ENCODE data around the gene PTER. TPM values are rescaled to one million over a fixed set of nuclear protein-coding genes. Genes with fewer than 3 reads are reported as not detected.

The PTER gene
- total RNA-seq, 2 experiments from 2014 or later, result 22.8 to 29.7 TPM

DNA sequence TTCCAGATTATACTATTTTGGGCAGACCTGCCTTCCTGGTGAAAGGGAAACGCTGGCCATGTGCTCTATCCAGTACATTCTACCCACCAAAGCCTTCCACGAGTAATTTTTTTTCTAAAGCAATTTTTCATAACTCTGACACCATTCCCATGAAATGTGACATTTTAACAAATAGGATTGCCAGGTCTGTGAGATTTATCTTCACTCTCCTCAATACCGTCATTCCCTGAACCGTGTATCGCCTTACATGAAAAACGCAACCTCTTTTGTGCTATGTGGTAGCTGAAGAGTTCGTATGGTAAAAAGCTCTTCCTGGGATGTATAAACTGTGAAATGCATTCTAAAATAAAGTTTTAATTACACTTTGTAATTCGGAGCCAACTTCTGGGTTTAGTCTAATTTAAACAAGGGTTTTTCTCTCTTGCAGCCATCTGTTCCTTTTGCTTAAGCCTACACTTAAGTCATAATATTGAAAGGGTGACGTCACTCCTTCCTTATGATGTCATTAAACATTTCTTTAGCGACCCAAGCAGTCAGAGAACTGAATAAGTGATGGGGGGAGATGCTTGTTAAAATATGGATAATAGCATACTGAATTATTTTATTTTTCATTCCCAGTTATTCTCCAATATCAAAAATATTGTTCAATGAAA, 57.2 kb downstream of the PTER start:
- Histone ChIP-seq H4K20me1 (ENCODE audit: insufficient read depth, low read length) (no peaks in the 10 kb centered on the region), H3K79me2 (ENCODE audit: insufficient read depth, low read depth, low read length) (no peaks in the 10 kb centered on the region), H3K4me1 (ENCODE audit: insufficient read depth, low read length, poor library complexity, severe bottlenecking) (no peaks in the 10 kb centered on the region), H2AFZ (ENCODE audit: low read length) (no peak overlapping the region), H3K9me3 (ENCODE audit: low read length) (no peaks in the 10 kb centered on the region), H3K4me2 (ENCODE audit: low read length) (no peak overlapping the region), H3K36me3 (ENCODE audit: insufficient read depth, low read length) (no peaks in the 10 kb centered on the region), H3K4me3 (ENCODE audit: low read depth, low read length, poor library complexity, severe bottlenecking) (no peak overlapping the region), H3K9me2 (ENCODE audit: insufficient read depth, low read length) (no peaks in the 10 kb centered on the region), H3K27ac (ENCODE audit: low read depth, low read length, poor library complexity, severe bottlenecking) (no peak overlapping the region)
- ChIA-PET POLR2A (interaction anchor here (1.3 kb wide), 1 partner anchor 12 kb away, joined by 3 read pairs; no protein-coding TSS in a partner anchor), CTCF (ENCODE audit: unreplicated experiment) (no interaction called here)
- TF ChIP-seq, protein P1, sequence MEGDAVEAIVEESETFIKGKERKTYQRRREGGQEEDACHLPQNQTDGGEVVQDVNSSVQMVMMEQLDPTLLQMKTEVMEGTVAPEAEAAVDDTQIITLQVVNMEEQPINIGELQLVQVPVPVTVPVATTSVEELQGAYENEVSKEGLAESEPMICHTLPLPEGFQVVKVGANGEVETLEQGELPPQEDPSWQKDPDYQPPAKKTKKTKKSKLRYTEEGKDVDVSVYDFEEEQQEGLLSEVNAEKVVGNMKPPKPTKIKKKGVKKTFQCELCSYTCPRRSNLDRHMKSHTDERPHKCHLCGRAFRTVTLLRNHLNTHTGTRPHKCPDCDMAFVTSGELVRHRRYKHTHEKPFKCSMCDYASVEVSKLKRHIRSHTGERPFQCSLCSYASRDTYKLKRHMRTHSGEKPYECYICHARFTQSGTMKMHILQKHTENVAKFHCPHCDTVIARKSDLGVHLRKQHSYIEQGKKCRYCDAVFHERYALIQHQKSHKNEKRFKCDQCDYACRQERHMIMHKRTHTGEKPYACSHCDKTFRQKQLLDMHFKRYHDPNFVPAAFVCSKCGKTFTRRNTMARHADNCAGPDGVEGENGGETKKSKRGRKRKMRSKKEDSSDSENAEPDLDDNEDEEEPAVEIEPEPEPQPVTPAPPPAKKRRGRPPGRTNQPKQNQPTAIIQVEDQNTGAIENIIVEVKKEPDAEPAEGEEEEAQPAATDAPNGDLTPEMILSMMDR (conservative IDR thresholded peaks at IDR 0.05; ENCODE audit: low read length), result no peak
- TF ChIP-seq EZH2phosphoT487 (IDR thresholded peaks at IDR 0.05; ENCODE audit: borderline replicate concordance, low read depth, low read length), result no peak
- BruUV-seq (replicated peaks), result TSS peak; percentile 29
- DNase-seq (ENCODE audit: low spot score), result no peak
- intact Hi-C loops (cut with micrococcal nuclease; ENCODE audit: unreplicated experiment), result no loop called here

DNA sequence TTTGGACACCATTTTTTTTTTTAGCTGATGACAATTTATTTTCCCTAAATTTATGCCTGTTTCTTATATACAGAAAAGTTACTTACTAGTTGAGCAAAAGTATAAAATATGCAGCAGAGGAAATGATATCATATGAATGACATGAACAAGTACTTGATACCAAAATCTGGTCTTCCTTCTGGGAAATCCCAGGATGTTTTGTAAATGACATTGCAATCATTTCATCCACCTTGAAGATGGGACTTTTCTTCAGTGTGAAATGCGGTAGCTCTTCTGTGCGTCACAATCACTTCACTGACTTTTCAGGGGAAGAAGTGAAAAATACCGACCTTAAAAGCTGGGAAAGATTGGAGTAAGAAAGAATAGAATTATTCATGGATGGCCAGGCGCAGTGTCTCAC, 61.1 kb downstream of the PTER start:
- Histone ChIP-seq H3K36me3 (ENCODE audit: insufficient read depth, low read length) (no peaks in the 10 kb centered on the region), H3K9me2 (ENCODE audit: insufficient read depth, low read length) (no peaks in the 10 kb centered on the region), H3K4me1 (ENCODE audit: insufficient read depth, low read length, poor library complexity, severe bottlenecking) (no peaks in the 10 kb centered on the region), H3K9me3 (ENCODE audit: low read length) (no peaks in the 10 kb centered on the region), H4K20me1 (ENCODE audit: insufficient read depth, low read length) (no peaks in the 10 kb centered on the region), H3K4me3 (ENCODE audit: low read depth, low read length, poor library complexity, severe bottlenecking) (no peak overlapping the region), H3K27ac (ENCODE audit: low read depth, low read length, poor library complexity, severe bottlenecking) (no peak overlapping the region), H3K79me2 (ENCODE audit: insufficient read depth, low read depth, low read length) (no peaks in the 10 kb centered on the region), H2AFZ (ENCODE audit: low read length) (no peak overlapping the region), H3K4me2 (ENCODE audit: low read length) (no peak overlapping the region)
- DNase-seq (ENCODE audit: low spot score), result no peak
- intact Hi-C loops (cut with micrococcal nuclease; ENCODE audit: unreplicated experiment), result no loop called here
- no TSS peak for BruUV-seq (replicated peaks)
- TF ChIP-seq, protein P1 (conservative IDR thresholded peaks at IDR 0.05; ENCODE audit: low read length), result no peak
- no peak for TF ChIP-seq EZH2phosphoT487 (IDR thresholded peaks at IDR 0.05; ENCODE audit: borderline replicate concordance, low read depth, low read length)
- POLR2A ChIA-PET, result interaction anchor here (0.7 to 2.0 kb wide), 2 partner anchors 14 to 1942 kb away, joined by 3 to 4 read pairs; no protein-coding TSS in a partner anchor
- CTCF ChIA-PET (ENCODE audit: unreplicated experiment), result no interaction called here

DNA sequence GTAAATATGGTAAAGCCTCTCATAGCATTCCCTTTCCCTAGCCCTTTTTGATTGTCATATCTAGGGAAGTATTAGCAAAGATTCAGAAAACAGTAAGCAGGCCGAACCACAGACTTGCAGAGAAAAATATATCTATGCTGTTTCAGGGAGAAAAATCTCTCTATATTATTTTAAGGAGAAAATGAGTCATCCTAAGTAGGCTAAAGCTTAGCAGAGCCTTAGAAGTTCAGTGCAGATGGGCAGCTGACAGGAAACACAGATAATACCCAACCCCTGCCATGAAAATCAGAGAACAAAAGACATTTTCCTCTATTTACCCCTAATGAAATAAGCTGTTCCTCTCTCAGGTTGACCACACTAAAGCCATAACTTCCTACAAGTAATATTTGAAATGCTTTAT, 68.4 kb downstream of the PTER start:
- peaks cover 9% of the 10 kb centered on the region; the same call in 1 of the 2 replicates for H3K36me3 ChIP-seq (ENCODE audit: insufficient read depth, low read length)
- POLR2A ChIA-PET, result interaction anchor here (0.6 to 0.7 kb wide), 2 partner anchors 10 to 166 kb away, joined by 3 to 5 read pairs; no protein-coding TSS in a partner anchor
- no peak overlapping the region for H3K27ac ChIP-seq (ENCODE audit: low read depth, low read length, poor library complexity, severe bottlenecking)
- H3K9me2 ChIP-seq (ENCODE audit: insufficient read depth, low read length), result no peaks in the 10 kb centered on the region
- no peak overlapping the region for H3K4me2 ChIP-seq (ENCODE audit: low read length)
- H3K4me3 ChIP-seq (ENCODE audit: low read depth, low read length, poor library complexity, severe bottlenecking), result no peak overlapping the region
- no peak overlapping the region for H2AFZ ChIP-seq (ENCODE audit: low read length)
- H4K20me1 ChIP-seq (ENCODE audit: insufficient read depth, low read length), result no peaks in the 10 kb centered on the region
- no peaks in the 10 kb centered on the region for H3K9me3 ChIP-seq (ENCODE audit: low read length)
- CTCF ChIA-PET (ENCODE audit: unreplicated experiment), result no interaction called here
- intact Hi-C loops (cut with micrococcal nuclease; ENCODE audit: unreplicated experiment), result no loop called here
- H3K4me1 ChIP-seq (ENCODE audit: insufficient read depth, low read length, poor library complexity, severe bottlenecking), result no peaks in the 10 kb centered on the region
- DNase-seq (ENCODE audit: low spot score), result no peak
- no peaks in the 10 kb centered on the region for H3K79me2 ChIP-seq (ENCODE audit: insufficient read depth, low read depth, low read length)
- no TSS peak for BruUV-seq (replicated peaks)
- TF ChIP-seq EZH2phosphoT487 (IDR thresholded peaks at IDR 0.05; ENCODE audit: borderline replicate concordance, low read depth, low read length), result no peak

Data from OCI-LY7 (cell line).